ENCODE data around the gene MARCHF10. TPM values are rescaled to one million over a fixed set of nuclear protein-coding genes. Genes with fewer than 3 reads are reported as not detected.

The MARCHF10 gene
- total RNA-seq, 1 donor from 2014 or later = 0.51 TPM

GRCh38 chr17:62802561-62803205 is 5.4 kb downstream of the MARCHF10 start:
- no peaks in the 10 kb centered on the region for H3K4me1 ChIP-seq
- TF ChIP-seq EZH2phosphoT487 (IDR thresholded peaks at IDR 0.05) (no peak), EZH2 (IDR thresholded peaks at IDR 0.05) (no peak)
- TF ChIP-seq, protein P1, sequence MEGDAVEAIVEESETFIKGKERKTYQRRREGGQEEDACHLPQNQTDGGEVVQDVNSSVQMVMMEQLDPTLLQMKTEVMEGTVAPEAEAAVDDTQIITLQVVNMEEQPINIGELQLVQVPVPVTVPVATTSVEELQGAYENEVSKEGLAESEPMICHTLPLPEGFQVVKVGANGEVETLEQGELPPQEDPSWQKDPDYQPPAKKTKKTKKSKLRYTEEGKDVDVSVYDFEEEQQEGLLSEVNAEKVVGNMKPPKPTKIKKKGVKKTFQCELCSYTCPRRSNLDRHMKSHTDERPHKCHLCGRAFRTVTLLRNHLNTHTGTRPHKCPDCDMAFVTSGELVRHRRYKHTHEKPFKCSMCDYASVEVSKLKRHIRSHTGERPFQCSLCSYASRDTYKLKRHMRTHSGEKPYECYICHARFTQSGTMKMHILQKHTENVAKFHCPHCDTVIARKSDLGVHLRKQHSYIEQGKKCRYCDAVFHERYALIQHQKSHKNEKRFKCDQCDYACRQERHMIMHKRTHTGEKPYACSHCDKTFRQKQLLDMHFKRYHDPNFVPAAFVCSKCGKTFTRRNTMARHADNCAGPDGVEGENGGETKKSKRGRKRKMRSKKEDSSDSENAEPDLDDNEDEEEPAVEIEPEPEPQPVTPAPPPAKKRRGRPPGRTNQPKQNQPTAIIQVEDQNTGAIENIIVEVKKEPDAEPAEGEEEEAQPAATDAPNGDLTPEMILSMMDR (IDR thresholded peaks at IDR 0.05) = no peak

DNA sequence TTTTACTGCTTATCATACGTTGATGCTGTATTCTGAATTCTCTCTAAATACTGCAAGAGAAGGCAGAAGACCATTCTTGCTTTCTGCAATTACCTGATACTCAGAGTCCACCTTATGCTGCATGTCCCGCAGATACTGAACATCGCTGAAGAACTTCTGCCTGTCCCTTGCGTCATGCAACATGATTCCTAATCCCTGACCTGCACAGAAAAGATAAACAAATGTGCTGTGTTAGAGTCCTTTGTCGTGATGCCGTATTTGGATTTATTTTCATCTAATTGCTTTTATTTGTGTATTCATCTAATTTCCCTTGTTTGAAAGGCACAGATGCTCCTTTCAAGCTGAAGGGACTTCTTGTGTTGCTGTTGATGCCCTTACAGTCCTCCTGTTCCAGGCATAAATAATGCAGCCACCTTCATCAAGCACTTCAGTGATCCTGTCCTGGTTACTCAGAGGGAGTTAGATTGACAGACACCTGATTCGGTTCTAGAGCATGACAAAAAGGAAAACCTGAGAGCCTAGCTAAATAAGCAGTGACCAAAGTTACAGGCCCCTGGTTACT is 6.5 kb downstream of the MARCHF10 start:
- Histone ChIP-seq H3K4me1 (no peaks in the 10 kb centered on the region), H3K4me3 (no peak overlapping the region), H3K27ac (no peak overlapping the region), H3K4me2 (no peak overlapping the region), H3F3A (ENCODE audit: low read depth) (no peaks in the 10 kb centered on the region), H2AFZ (replicated peaks) (no peak overlapping the region), H3K79me2 (ENCODE audit: low read depth) (no peaks in the 10 kb centered on the region), H3K9me3 (ENCODE audit: low read depth) (no peaks in the 10 kb centered on the region), H3K9ac (no peak overlapping the region), H4K20me1 (ENCODE audit: low read depth) (no peaks in the 10 kb centered on the region), H3K36me3 (no peaks in the 10 kb centered on the region), H3K27me3 (peaks cover under 1% of the 10 kb centered on the region)
- H3K27ac Mint-ChIP-seq = no peak overlapping the region
- H3K27me3 Mint-ChIP-seq (ENCODE audit: insufficient read depth, low read depth) = no peaks in the 10 kb centered on the region
- H3K9me3 Mint-ChIP-seq = no peaks in the 10 kb centered on the region
- TF ChIP-seq, protein P1 (IDR thresholded peaks at IDR 0.05) = no peak
- no peak for TF ChIP-seq EZH2phosphoT487 (IDR thresholded peaks at IDR 0.05)
- no peak for TF ChIP-seq EZH2 (IDR thresholded peaks at IDR 0.05)
- no peaks in the 10 kb centered on the region for H3K36me3 Mint-ChIP-seq
- peaks cover 40% of the 10 kb centered on the region for H3K4me1 Mint-ChIP-seq
- DNase-seq (ENCODE audit: low spot score) = no peak
- no peak overlapping the region for H3K4me3 Mint-ChIP-seq

More at GRCh38 chr17:62802561-62803205, 5.4 kb downstream of the MARCHF10 start:
- no peak overlapping the region for H2AFZ ChIP-seq (replicated peaks)
- Mint-ChIP-seq H3K36me3 (no peaks in the 10 kb centered on the region), H3K4me3 (peak overlapping the region; percentile 16), H3K27me3 (ENCODE audit: insufficient read depth, low read depth) (no peaks in the 10 kb centered on the region), H3K9me3 (no peaks in the 10 kb centered on the region), H3K27ac (no peak overlapping the region), H3K4me1 (peaks cover 50% of the 10 kb centered on the region)
- H3K9me3 ChIP-seq (ENCODE audit: low read depth) = no peaks in the 10 kb centered on the region
- no peaks in the 10 kb centered on the region for H3K79me2 ChIP-seq (ENCODE audit: low read depth)
- H3K27me3 ChIP-seq = peaks cover 6% of the 10 kb centered on the region
- H3K4me2 ChIP-seq = no peak overlapping the region
- H3K36me3 ChIP-seq = no peaks in the 10 kb centered on the region
- DNase-seq (ENCODE audit: low spot score) = no peak
- no peaks in the 10 kb centered on the region for H3F3A ChIP-seq (ENCODE audit: low read depth)
- H4K20me1 ChIP-seq (ENCODE audit: low read depth) = no peaks in the 10 kb centered on the region
- no peak overlapping the region for H3K4me3 ChIP-seq
- H3K27ac ChIP-seq = no peak overlapping the region
- H3K9ac ChIP-seq = no peak overlapping the region

DNA sequence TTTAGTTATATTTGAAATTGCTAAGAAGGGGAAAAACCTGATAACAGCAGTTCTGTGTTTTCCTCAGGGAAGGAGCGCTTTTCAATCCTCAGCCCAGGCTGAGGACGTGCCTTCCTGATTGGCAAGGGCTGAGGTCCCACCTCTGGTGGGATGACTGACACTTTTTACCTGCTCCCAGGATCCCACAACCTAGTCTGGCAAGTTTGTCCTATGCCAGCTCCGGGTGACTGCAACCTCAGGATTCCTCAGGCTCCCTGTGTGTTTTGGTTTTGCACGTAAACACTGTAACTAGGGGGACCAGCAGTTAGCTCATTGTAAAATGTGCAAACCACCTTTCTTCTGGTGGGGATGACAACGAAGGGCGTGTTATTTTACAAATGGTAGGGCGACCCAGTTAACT is 7.5 kb downstream of the MARCHF10 start:
- no peaks in the 10 kb centered on the region for H3K27me3 ChIP-seq
- no peaks in the 10 kb centered on the region for H3K36me3 ChIP-seq
- H3K9ac ChIP-seq = no peak overlapping the region
- DNase-seq (ENCODE audit: low spot score) = no peak
- TF ChIP-seq EZH2phosphoT487 (IDR thresholded peaks at IDR 0.05) = no peak
- no peak for TF ChIP-seq EZH2 (IDR thresholded peaks at IDR 0.05)
- TF ChIP-seq, protein P1 (IDR thresholded peaks at IDR 0.05) = no peak
- peak overlapping the region; percentile 41 for H2AFZ ChIP-seq (replicated peaks)
- H3K27ac Mint-ChIP-seq = no peak overlapping the region
- no peak overlapping the region for H3K27ac ChIP-seq
- peaks cover 32% of the 10 kb centered on the region for H3K4me1 Mint-ChIP-seq
- no peaks in the 10 kb centered on the region for H3K9me3 Mint-ChIP-seq
- no peaks in the 10 kb centered on the region for H3F3A ChIP-seq (ENCODE audit: low read depth)
- H4K20me1 ChIP-seq (ENCODE audit: low read depth) = no peaks in the 10 kb centered on the region
- H3K4me1 ChIP-seq = no peaks in the 10 kb centered on the region
- H3K79me2 ChIP-seq (ENCODE audit: low read depth) = no peaks in the 10 kb centered on the region
- H3K27me3 Mint-ChIP-seq (ENCODE audit: insufficient read depth, low read depth) = peaks cover 2% of the 10 kb centered on the region
- no peaks in the 10 kb centered on the region for H3K36me3 Mint-ChIP-seq
- no peak overlapping the region for H3K4me3 Mint-ChIP-seq
- H3K9me3 ChIP-seq (ENCODE audit: low read depth) = no peaks in the 10 kb centered on the region
- no peak overlapping the region for H3K4me3 ChIP-seq
- H3K4me2 ChIP-seq = no peak overlapping the region

Data from neural progenitor cell (in vitro differentiated cells).